Choroid plexus epithelial cell (primary cell): Measurements from ENCODE around the gene RPS6KA5.

Experiments used
- DNase-seq: peaks from one replicate; pipeline ENCODE4 v3.0.0-alpha.2; 2010; ENCODE audit warnings: low read depth
- H3K4me3 ChIP-seq: 2 replicates; pipeline ENCODE4 v1.5.1; 2011; ENCODE audit warnings: low read depth, mild to moderate bottlenecking, control low read depth, low read length, moderate library complexity
- TF ChIP-seq, protein P1 (sequence below): conservative IDR thresholded peaks from 2 replicates; pipeline ENCODE4 v1.5.1; 2011; ENCODE audit warnings: low read depth, mild to moderate bottlenecking, control low read depth, inconsistent platforms, low read length, moderate library complexity

RPS6KA5 gene

DNA sequence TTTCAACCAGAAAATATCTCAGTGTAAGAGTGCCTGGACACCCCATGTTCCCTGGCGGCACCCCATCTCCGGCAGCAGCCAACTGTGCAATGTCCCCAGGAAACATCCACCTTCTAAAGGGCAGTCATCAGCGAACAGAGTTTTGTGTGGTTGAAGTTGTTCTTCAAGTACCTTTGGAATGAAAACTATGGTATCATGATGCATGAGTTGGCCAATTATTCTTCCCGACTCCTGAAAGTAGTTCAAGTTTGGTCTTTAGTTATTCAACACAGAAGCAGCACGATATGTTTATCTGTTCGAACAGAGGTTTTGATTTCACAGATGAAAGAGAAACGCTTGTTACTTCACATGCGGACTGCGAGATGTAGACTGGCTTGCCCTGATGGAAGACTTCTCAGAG lies 223.1 kb downstream of the RPS6KA5 start:
- TF ChIP-seq, protein P1, sequence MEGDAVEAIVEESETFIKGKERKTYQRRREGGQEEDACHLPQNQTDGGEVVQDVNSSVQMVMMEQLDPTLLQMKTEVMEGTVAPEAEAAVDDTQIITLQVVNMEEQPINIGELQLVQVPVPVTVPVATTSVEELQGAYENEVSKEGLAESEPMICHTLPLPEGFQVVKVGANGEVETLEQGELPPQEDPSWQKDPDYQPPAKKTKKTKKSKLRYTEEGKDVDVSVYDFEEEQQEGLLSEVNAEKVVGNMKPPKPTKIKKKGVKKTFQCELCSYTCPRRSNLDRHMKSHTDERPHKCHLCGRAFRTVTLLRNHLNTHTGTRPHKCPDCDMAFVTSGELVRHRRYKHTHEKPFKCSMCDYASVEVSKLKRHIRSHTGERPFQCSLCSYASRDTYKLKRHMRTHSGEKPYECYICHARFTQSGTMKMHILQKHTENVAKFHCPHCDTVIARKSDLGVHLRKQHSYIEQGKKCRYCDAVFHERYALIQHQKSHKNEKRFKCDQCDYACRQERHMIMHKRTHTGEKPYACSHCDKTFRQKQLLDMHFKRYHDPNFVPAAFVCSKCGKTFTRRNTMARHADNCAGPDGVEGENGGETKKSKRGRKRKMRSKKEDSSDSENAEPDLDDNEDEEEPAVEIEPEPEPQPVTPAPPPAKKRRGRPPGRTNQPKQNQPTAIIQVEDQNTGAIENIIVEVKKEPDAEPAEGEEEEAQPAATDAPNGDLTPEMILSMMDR, result no peak
- DNase-seq, result no peak
- H3K4me3 ChIP-seq, result no peak overlapping the region

DNA sequence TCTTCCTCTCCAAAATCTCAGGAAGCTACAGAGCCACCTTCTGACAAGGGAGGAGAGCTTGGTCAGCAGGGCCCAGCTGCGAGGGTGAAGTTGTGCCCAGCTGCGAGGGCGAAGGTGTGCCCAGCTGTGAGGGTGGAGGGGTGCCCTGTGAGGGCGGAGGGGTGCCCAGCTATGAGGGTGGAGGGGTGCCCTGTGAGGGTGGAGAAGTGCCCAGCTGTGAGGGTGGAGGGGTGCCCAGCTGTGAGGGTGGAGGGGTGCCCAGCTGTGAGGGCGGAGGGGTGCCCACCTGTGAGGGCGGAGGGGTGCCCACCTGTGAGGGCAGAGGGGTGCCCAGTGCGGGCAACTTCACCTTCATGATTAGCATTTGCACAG lies 223.8 kb downstream of the RPS6KA5 start:
- no peak overlapping the region for H3K4me3 ChIP-seq
- TF ChIP-seq, protein P1, result no peak
- DNase-seq, result no peak

GRCh38 chr14:90831821-90832220 lies 228.6 kb downstream of the RPS6KA5 start:
- TF ChIP-seq, protein P1, result no peak
- H3K4me3 ChIP-seq, result no peak overlapping the region
- DNase-seq, result no peak

DNA sequence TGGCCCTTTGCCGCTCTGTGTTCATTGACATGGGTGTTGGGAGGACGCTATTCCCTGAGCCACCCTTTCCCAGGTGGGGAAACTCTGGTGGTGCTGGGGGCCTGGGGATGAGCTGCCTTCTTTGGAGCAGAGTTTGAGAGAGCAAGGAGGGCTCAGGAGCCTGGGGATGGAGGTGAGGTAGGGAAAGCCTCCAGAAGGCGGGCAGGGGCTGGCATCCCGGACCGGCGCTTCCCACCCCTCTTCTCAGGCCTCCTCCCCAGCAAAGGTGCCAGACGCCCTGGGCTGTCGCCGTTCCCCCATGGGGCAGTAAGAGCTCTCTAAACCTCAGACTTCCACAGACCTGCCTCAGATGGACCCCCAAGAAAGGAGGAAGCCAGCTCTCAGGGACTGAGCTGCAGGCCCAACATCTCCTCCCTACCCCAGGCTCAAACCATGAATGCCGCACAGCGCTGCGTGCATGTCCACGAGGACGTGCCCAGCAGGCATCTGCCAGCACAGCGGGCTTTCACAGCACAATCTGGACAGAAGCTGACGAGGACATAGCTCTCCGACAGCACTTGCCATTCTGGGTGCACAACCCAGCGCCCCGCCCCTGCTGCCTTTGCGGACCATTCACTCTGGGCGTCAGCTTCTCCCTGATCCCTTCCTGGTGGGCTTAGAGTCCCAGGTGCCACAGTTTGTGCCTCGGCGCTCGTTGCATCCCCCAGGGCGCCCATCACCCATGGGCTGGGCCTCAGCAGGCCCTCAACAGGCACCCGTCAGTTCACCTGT lies 229.3 kb downstream of the RPS6KA5 start:
- TF ChIP-seq, protein P1, result no peak
- no peak for DNase-seq
- H3K4me3 ChIP-seq, result no peak overlapping the region

GRCh38 chr14:90829677-90830076 lies 230.8 kb downstream of the RPS6KA5 start:
- DNase-seq, result no peak
- H3K4me3 ChIP-seq, result no peak overlapping the region
- TF ChIP-seq, protein P1, result no peak

GRCh38 chr14:90828642-90829487 lies 231.6 kb downstream of the RPS6KA5 start:
- DNase-seq, result peak; percentile 27
- TF ChIP-seq, protein P1, result no peak
- no peak overlapping the region for H3K4me3 ChIP-seq
